Tibial artery (tissue), 4 donors: Measurements from ENCODE around the gene TMPRSS9.
"Not testable (repeated sequence)": the region's sequence is repeated elsewhere in the genome, so short reads cannot be mapped to it uniquely, and the experiment has no call there.

ENCODE experiments used
- DNase-seq, 2 donors: peaks; one replicate each; pipeline ENCODE4 v3.0.0-alpha.2; 2019
- H3K27ac ChIP-seq, 2 donors: fragments of 200-600 bp; sonication (generic) in 1 of 2; 1 replicate in 1 of 2; 2 replicates in 1 of 2; pipeline ENCODE4 v1.5.1; 2018 to 2019; ENCODE audit warnings: mild to moderate bottlenecking in 1 of 2
- H3K27me3 ChIP-seq, 2 donors: fragments of 200-600 bp; sonication (generic) in 1 of 2; one replicate each; pipeline versions ENCODE4 v1.5.1 to v1.6.0; 2016 to 2019
- H3K36me3 ChIP-seq, 3 donors: fragments of 200-600 bp; sonication (generic) in 2 of 3; one replicate each; pipeline ENCODE4 v1.5.1; 2016 to 2019; ENCODE audit warnings: mild to moderate bottlenecking in 2 of 3
- H3K4me1 ChIP-seq, 4 donors: fragments of 200-600 bp; sonication (generic) in 2 of 4; 1 replicate in 3 of 4; 2 replicates in 1 of 4; pipeline ENCODE4 v1.5.1; 2016 to 2019
- H3K4me3 ChIP-seq, 2 donors: fragments of 200-600 bp; sonication (generic) in 1 of 2; 1 replicate in 1 of 2; 2 replicates in 1 of 2; pipeline ENCODE4 v1.5.1; 2018 to 2019; ENCODE audit warnings: mild to moderate bottlenecking in 2 of 2
- H3K9me3 ChIP-seq, 3 donors: fragments of 200-600 bp; sonication (generic) in 1 of 3; one replicate each; pipeline ENCODE4 v1.5.1; 2016 to 2019
- intact Hi-C: fragments of 100-400 bp; cut with DNase I; formaldehyde crosslinking; loops from one replicate; pipeline ENCODE4 v1.15.0; 2023; ENCODE audit warnings: low total_unique reads
- TF ChIP-seq, protein P1 (sequence below), 2 experiments: fragments of 200-600 bp in 1 of 2; fragments of 450-650 bp in 1 of 2; IDR thresholded peaks; one replicate each; pipeline ENCODE4 v1.5.1; 2017 to 2019; ENCODE audit warnings: antibody characterized with exemption in 2 of 2, mild to moderate bottlenecking in 1 of 2, moderate library complexity in 1 of 2

Gene TMPRSS9

DNA sequence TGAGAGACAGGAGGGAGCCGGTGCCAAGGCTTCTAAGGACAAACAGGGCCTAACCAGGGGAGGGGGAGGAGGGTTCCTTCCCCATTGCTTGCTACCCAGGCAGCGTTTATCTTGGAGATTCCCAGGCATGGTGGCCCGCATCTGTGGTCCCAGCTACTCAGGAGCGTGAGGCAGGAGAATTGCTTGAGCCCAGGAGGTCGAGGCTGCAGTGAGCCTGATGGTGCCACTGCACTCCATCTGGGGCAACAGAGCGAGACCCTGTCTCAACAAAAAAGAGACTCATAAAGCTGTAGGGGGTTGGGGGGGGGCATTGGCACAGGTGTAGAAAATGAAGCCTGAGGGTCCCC, 55.9 kb downstream of the TMPRSS9 start:
- TF ChIP-seq, protein P1, sequence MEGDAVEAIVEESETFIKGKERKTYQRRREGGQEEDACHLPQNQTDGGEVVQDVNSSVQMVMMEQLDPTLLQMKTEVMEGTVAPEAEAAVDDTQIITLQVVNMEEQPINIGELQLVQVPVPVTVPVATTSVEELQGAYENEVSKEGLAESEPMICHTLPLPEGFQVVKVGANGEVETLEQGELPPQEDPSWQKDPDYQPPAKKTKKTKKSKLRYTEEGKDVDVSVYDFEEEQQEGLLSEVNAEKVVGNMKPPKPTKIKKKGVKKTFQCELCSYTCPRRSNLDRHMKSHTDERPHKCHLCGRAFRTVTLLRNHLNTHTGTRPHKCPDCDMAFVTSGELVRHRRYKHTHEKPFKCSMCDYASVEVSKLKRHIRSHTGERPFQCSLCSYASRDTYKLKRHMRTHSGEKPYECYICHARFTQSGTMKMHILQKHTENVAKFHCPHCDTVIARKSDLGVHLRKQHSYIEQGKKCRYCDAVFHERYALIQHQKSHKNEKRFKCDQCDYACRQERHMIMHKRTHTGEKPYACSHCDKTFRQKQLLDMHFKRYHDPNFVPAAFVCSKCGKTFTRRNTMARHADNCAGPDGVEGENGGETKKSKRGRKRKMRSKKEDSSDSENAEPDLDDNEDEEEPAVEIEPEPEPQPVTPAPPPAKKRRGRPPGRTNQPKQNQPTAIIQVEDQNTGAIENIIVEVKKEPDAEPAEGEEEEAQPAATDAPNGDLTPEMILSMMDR (IDR thresholded peaks at IDR 0.05) = no peak
- Histone ChIP-seq H3K36me3 (peaks cover 3 to 20% (median 8%) of the 10 kb centered on the region in 3 donors), H3K27ac (no peak overlapping the region), H3K4me3 (no peak overlapping the region), H3K27me3 (peaks cover 0 to under 1% of the 10 kb centered on the region in 2 donors), H3K4me1 (no peaks in the 10 kb centered on the region), H3K9me3 (no peaks in the 10 kb centered on the region)
- intact Hi-C loops = no loop called here
- no peak for DNase-seq

DNA sequence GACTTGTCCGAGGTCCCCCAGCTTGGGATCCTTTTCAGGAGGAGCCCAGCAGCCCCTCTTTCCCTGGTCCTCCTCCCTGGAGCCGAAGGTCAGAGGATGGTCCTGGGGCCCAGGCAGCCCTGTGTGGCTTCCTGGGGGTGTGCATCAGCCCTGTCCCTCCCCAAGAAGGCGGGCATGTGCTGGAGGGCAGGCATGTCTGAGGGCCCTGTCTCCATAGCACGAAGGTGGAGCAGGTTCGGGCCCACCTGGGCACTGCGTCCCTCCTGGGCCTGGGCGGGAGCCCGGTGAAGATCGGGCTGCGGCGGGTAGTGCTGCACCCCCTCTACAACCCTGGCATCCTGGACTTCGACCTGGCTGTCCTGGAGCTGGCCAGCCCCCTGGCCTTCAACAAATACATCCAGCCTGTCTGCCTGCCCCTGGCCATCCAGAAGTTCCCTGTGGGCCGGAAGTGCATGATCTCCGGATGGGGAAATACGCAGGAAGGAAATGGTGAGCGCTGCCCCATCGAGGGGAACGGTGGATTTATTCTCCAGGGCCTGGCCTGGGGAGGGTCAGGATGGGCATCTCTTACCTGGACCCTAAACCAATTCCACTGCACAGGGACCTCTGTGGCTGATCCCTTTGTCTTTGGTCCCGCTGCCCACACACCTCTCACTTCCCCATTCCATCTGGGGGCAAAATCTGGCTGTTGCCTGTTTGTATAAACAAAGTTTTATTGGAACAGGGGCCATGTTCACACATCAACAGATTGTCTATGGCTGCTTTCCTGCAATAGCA, 56.4 kb downstream of the TMPRSS9 start:
- TF ChIP-seq, protein P1 (IDR thresholded peaks at IDR 0.05) = no peak
- Histone ChIP-seq H3K36me3 (peaks cover 3 to 20% (median 8%) of the 10 kb centered on the region in 3 donors), H3K27ac (no peak overlapping the region), H3K9me3 (no peaks in the 10 kb centered on the region), H3K4me3 (no peak overlapping the region), H3K27me3 (no peaks in the 10 kb centered on the region), H3K4me1 (no peaks in the 10 kb centered on the region)
- no peak for DNase-seq
- intact Hi-C loops = no loop called here

GRCh38 chr19:2417436-2417835, 57.4 kb downstream of the TMPRSS9 start:
- H3K4me1 ChIP-seq, H3K4me3 ChIP-seq, DNase-seq, H3K27me3 ChIP-seq, H3K9me3 ChIP-seq, H3K27ac ChIP-seq, intact Hi-C loops: not testable (repeated sequence)
- peaks cover 3 to 20% (median 8%) of the 10 kb centered on the region in 3 donors for H3K36me3 ChIP-seq

- TF ChIP-seq, protein P1 (IDR thresholded peaks at IDR 0.05) = no peak
- peaks cover 3 to 22% (median 8%) of the 10 kb centered on the region in 3 donors for H3K36me3 ChIP-seq
- H3K27me3 ChIP-seq = no peaks in the 10 kb centered on the region
- intact Hi-C loops = no loop called here
- no peak overlapping the region for H3K4me3 ChIP-seq
- H3K4me1 ChIP-seq = no peaks in the 10 kb centered on the region
- no peak overlapping the region for H3K27ac ChIP-seq
- no peaks in the 10 kb centered on the region for H3K9me3 ChIP-seq
- no peak for DNase-seq
Measured at GRCh38 chr19:2417881-2418406, 57.9 kb downstream of the TMPRSS9 start.

DNA sequence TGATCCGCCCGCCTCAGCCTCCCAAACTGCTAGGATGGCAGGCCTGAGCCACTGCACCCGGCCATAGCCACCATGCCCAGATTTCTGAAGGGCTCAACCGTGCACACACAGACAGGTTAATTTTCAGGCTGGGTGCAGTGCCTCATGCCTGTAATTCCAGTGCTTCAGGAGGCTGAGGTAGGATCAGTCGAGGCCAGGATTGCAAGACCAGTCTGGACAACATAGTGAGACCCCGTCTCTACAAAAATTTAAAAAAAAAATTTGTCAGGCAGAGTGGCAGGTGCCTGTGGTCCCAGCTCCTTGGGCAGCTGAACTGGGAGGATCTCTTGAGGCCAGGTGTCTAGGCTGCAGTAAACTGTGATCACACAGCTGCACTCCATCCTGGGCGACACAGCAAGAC, 59.7 kb downstream of the TMPRSS9 start:
- intact Hi-C loops = no loop called here
- Histone ChIP-seq H3K4me1 (peaks cover 0 to 4% (median 1%) of the 10 kb centered on the region in 4 donors), H3K36me3 (peaks cover 3 to 34% (median 8%) of the 10 kb centered on the region in 3 donors), H3K4me3 (no peak overlapping the region), H3K9me3 (no peaks in the 10 kb centered on the region), H3K27me3 (no peaks in the 10 kb centered on the region), H3K27ac (no peak overlapping the region)
- no peak for DNase-seq
- TF ChIP-seq, protein P1 (IDR thresholded peaks at IDR 0.05) = no peak

DNA sequence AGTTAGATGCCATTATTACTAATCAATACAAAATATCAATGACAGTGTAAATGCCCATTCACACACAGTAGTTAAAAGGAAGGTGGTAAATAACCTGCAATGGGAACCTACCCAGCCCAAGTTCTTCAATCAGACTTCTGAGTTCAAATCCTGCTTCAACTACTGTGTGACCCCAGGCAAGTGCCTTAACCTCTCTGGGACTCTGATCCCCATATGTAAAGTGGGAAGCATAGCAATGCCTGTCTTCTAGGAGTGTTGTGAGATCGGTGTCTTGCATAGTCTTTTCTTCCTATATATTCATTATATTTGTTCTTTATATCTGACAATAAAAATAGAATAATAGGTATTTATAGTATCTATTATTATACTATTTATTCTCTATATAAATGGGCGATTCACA, 60.4 kb downstream of the TMPRSS9 start:
- Histone ChIP-seq H3K9me3 (no peaks in the 10 kb centered on the region), H3K4me3 (no peak overlapping the region), H3K4me1 (peaks cover 0 to 11% (median 8%) of the 10 kb centered on the region in 4 donors), H3K27ac (no peak overlapping the region), H3K36me3 (peaks cover 3 to 40% (median 8%) of the 10 kb centered on the region in 3 donors), H3K27me3 (no peaks in the 10 kb centered on the region)
- no peak for DNase-seq
- intact Hi-C loops = no loop called here
- TF ChIP-seq, protein P1 (IDR thresholded peaks at IDR 0.05) = no peak
